22Rv1 (cell line): ENCODE data around the gene SYVN1.

Experiments
- H3K27ac ChIP-seq: fragments of 450-650 bp; 2 replicates; pipeline ENCODE4 v1.5.1; 2017
- ZFX ChIP-seq: fragments of 450-650 bp; IDR thresholded peaks from 2 replicates; pipeline ENCODE4 v1.6.1; 2017; ENCODE audit warnings: antibody characterized with exemption, borderline replicate concordance
- TF ChIP-seq, protein P1 (sequence below): fragments of 450-650 bp; IDR thresholded peaks from 2 replicates; pipeline ENCODE4 v1.5.1; 2017; ENCODE audit warnings: mild to moderate bottlenecking

The SYVN1 gene

DNA sequence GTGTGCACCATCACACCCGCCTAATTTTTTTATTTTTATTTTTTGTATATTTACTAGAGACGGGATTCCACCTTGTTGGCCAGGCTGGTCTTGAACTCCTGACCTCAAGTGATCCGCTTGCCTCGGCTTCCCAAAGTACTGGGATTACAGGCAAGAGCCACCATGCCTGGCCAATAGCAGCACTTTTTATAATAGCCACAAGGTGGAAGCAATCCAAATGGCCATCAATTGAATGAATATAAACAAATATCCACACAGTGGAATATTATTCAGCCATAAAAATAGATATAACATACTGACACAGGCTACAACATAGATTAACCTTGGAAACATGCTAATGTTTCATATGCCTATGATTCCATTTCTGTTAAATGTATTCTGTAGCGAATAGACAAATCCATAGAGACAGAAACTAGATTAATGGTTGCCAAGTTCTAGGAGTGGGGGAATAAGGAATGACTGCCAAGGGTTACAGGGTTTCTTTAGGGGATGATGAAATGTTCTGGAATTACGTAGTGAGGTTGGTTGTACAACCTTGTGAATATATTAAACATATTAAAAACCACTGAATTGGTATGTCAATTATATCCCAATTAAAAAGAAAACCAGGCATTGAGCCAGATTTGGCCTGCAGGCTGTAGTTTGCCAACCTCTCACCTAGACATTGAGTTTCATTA lies 33.5 kb downstream of the SYVN1 start:
- TF ChIP-seq, protein P1, sequence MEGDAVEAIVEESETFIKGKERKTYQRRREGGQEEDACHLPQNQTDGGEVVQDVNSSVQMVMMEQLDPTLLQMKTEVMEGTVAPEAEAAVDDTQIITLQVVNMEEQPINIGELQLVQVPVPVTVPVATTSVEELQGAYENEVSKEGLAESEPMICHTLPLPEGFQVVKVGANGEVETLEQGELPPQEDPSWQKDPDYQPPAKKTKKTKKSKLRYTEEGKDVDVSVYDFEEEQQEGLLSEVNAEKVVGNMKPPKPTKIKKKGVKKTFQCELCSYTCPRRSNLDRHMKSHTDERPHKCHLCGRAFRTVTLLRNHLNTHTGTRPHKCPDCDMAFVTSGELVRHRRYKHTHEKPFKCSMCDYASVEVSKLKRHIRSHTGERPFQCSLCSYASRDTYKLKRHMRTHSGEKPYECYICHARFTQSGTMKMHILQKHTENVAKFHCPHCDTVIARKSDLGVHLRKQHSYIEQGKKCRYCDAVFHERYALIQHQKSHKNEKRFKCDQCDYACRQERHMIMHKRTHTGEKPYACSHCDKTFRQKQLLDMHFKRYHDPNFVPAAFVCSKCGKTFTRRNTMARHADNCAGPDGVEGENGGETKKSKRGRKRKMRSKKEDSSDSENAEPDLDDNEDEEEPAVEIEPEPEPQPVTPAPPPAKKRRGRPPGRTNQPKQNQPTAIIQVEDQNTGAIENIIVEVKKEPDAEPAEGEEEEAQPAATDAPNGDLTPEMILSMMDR: peak; percentile 40
- TF ChIP-seq ZFX: no peak
- peak overlapping the region; percentile 92 for H3K27ac ChIP-seq

DNA sequence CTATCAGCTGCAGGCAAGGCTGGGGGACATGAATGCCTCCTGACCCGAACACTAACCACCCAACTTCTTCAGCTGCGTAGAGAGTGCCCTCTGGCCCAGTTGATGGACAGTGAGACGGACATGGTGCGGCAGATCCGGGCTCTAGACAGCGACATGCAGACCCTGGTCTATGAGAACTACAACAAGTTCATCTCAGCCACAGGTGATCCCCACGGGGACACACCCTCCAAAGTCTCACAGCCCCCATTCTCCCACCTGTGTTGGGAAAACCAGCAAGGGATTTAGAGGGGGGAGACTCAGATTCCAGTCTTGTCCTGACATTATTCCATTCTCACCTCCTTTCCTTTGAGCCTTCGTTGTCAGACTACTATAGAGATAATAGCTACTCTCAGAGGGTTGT lies 37.4 kb downstream of the SYVN1 start:
- TF ChIP-seq ZFX: no peak
- TF ChIP-seq, protein P1: no peak
- peak overlapping the region; percentile 87 for H3K27ac ChIP-seq

DNA sequence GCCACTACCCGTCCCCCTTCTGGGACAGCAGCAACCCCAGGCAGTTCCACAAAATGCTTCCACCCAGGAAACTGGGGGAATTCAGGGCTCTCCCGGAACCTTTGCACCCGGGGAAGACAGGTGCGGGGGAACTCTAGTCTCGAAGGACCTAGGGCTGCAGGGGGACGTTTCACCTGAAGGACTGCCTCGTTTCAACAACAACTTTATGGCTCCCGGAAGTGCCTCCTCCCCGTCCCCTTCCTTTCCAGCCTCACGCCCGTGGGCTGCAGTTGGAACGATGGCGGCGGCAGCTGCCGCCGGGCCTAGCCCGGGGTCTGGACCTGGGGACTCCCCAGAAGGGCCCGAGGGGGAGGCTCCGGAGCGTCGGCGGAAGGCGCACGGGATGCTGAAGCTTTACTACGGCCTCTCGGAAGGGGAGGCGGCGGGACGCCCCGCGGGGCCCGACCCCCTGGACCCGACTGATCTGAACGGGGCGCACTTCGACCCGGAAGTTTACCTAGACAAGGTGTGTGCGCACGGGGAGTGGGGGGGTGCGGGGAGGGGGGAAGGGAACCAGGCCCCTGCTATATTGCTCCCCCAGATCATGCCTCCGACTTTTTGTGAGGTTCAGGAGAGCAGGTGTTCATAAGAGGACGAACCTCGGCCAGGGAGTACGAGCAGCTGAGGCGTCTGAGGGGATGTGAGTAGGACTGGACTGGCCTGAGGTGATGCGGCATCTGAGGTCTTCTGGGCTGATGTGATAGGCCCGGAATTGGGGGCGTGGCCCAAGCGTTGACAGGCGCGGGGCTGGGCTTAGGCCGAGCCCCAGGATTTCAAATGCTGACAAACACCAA lies 38.1 kb downstream of the SYVN1 start, which contains the start of gene VPS51:
TSS of gene VPS51 (plus strand) at position 241 of the 833 bp plus-strand sequence. CDS start at position 278, 37 bp downstream.
- TF ChIP-seq ZFX: no peak
- TF ChIP-seq, protein P1: no peak
- peak within 1 kb of the TSS; percentile 87 for H3K27ac ChIP-seq

DNA sequence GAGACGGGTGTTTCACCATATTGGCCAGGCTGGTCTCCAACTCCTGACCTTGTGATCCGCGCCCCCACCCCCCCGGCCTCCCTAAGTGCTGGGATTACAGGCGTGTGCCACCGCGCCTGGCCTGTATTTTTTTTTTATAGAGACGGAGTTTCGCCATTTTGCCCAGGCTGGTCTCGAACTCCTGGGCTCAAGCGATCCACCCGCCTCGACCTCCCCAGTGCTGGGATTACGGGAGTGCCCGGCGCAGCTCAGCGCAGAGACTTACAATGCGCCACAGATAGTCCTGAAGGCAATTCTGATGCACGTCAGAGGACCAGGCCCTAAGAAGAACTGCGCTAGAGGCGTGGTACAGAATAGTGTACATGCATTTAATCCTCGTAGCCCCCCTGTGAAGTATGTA lies 38.9 kb downstream of the SYVN1 start:
- peak overlapping the region; percentile 87 for H3K27ac ChIP-seq
- TF ChIP-seq ZFX: no peak
- TF ChIP-seq, protein P1: no peak

DNA sequence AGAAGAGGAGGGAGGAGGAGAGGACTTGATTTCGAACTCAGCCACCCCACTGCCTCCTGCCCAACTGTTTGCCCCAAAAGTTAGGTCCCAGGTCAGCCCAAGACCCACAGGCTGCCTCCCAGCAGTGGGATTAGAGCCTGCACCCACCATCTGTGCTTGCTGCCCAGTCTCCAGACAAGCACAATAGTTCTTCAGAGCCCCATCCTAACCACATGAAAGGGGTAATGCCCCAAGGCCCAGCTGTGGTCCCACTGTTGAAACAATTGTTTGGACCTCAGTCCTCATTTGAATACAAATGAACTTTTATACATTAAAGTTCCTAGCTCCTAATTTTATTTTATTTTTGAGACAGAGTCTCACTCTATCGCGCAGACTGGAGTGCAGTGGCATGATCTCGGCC lies 43.7 kb downstream of the SYVN1 start:
- no peak overlapping the region for H3K27ac ChIP-seq
- TF ChIP-seq, protein P1: no peak
- TF ChIP-seq ZFX: no peak

DNA sequence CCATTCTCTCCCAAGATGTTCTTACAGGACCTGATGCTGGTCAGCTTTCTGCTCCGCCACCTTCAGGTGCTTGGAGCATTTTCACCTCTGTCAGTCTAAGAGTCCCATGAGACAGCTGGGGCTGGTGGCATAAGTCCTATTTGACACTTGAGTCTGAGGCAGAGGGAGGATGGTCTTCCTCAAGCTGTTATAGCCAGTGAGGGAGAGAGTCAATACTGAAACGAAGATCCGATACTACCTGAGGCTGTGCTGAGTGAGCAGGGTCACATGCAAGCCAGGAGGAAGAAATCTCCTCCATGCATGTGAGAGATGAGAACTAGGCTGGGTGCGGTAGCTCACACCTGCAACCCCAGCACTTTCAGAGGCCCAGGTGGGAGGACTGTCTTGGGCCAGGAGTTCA lies 44.7 kb downstream of the SYVN1 start:
- H3K27ac ChIP-seq: no peak overlapping the region
- TF ChIP-seq ZFX: no peak
- TF ChIP-seq, protein P1: no peak

DNA sequence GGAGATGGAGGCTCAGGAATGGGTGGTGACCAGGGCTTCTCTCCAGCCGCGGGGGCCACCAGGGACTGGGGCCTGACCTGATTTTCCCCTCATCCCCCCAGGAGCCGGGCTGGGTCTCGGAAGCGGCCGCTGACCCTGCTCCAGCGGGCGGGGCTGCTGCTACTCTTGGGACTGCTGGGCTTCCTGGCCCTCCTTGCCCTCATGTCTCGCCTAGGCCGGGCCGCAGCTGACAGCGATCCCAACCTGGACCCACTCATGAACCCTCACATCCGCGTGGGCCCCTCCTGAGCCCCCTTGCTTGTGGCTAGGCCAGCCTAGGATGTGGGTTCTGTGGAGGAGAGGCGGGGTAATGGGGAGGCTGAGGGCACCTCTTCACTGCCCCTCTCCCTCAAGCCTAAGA lies 46.5 kb downstream of the SYVN1 start:
- H3K27ac ChIP-seq: no peak overlapping the region
- TF ChIP-seq, protein P1: no peak
- TF ChIP-seq ZFX: no peak
